Parathyroid adenoma (tissue), 2 donors: ENCODE data around the gene VAT1.

Experiments used
- H2AFZ ChIP-seq: fragments of 300-600 bp; sonication (generic); one replicate; pipeline ENCODE4 v1.7.0; 2017; ENCODE audit warnings: antibody characterized with exemption, mild to moderate bottlenecking
- H3K27ac ChIP-seq: fragments of 300-600 bp; sonication (generic); one replicate; pipeline ENCODE4 v1.7.0; 2017
- H3K27me3 ChIP-seq: fragments of 300-600 bp; sonication (generic); one replicate; pipeline ENCODE4 v1.7.0; 2017; ENCODE audit warnings: low read length; ENCODE audit not compliant: control insufficient read depth, insufficient read depth
- H3K36me3 ChIP-seq: fragments of 300-600 bp; sonication (generic); one replicate; pipeline ENCODE4 v1.7.0; 2017; ENCODE audit warnings: low read length; ENCODE audit not compliant: control insufficient read depth, insufficient read depth
- H3K4me1 ChIP-seq: fragments of 300-600 bp; sonication (generic); one replicate; pipeline ENCODE4 v1.7.0; 2017; ENCODE audit warnings: control low read depth
- H3K4me2 ChIP-seq: fragments of 300-600 bp; sonication (generic); one replicate; pipeline ENCODE4 v1.7.0; 2017; ENCODE audit warnings: low read length
- H3K4me3 ChIP-seq: fragments of 300-600 bp; sonication (generic); one replicate; pipeline ENCODE4 v1.7.0; 2017; ENCODE audit warnings: low read depth, low read length
- H3K79me2 ChIP-seq: fragments of 300-600 bp; sonication (generic); one replicate; pipeline ENCODE4 v1.7.0; 2017; ENCODE audit warnings: control low read depth
- H3K9ac ChIP-seq: fragments of 300-600 bp; sonication (generic); one replicate; pipeline ENCODE4 v1.7.0; 2017; ENCODE audit warnings: mild to moderate bottlenecking
- H3K9me3 ChIP-seq: fragments of 300-600 bp; sonication (generic); one replicate; pipeline ENCODE4 v1.7.0; 2017; ENCODE audit warnings: low read length; ENCODE audit not compliant: control insufficient read depth
- TF ChIP-seq, protein P1 (sequence below): fragments of 300-600 bp; sonication (generic); IDR thresholded peaks from one replicate; pipeline ENCODE4 v1.7.0; 2017; ENCODE audit warnings: antibody characterized with exemption, mild to moderate bottlenecking
- donor health status: primary hyperparathyroidism.

VAT1 gene

DNA sequence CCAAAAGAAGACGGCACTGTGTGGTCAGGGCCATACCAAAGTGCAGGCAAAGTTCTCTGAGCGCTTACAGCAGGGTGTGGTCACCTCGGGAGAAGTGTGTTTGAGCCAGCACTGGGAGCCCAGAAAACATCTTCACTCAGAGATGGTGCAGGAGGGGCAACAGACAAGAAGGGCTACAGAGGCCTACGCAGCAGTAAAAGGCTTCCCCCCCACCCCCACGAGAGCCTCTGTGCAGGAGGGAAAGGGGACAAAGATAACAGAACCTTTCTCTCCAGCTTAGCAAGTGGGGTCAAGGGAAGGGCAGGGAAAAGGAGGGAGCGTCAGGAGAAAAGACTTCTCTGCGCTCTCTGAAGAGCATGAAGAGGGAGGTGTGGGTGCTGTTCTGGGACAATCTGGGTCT, 2.8 kb downstream of the VAT1 start:
- Histone ChIP-seq H3K27ac (peak overlapping the region; percentile 42), H3K4me1 (peaks cover 3% of the 10 kb centered on the region), H3K9me3 (no peaks in the 10 kb centered on the region), H3K4me2 (no peak overlapping the region), H3K27me3 (no peaks in the 10 kb centered on the region), H3K4me3 (no peak overlapping the region), H3K36me3 (no peaks in the 10 kb centered on the region), H3K79me2 (no peaks in the 10 kb centered on the region), H3K9ac (no peak overlapping the region), H2AFZ (no peak overlapping the region)
- TF ChIP-seq, protein P1, sequence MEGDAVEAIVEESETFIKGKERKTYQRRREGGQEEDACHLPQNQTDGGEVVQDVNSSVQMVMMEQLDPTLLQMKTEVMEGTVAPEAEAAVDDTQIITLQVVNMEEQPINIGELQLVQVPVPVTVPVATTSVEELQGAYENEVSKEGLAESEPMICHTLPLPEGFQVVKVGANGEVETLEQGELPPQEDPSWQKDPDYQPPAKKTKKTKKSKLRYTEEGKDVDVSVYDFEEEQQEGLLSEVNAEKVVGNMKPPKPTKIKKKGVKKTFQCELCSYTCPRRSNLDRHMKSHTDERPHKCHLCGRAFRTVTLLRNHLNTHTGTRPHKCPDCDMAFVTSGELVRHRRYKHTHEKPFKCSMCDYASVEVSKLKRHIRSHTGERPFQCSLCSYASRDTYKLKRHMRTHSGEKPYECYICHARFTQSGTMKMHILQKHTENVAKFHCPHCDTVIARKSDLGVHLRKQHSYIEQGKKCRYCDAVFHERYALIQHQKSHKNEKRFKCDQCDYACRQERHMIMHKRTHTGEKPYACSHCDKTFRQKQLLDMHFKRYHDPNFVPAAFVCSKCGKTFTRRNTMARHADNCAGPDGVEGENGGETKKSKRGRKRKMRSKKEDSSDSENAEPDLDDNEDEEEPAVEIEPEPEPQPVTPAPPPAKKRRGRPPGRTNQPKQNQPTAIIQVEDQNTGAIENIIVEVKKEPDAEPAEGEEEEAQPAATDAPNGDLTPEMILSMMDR = no peak

- TF ChIP-seq, protein P1 = no peak
- H3K9ac ChIP-seq = no peak overlapping the region
- no peaks in the 10 kb centered on the region for H3K9me3 ChIP-seq
- H3K4me2 ChIP-seq = no peak overlapping the region
- no peak overlapping the region for H2AFZ ChIP-seq
- no peaks in the 10 kb centered on the region for H3K79me2 ChIP-seq
- no peak overlapping the region for H3K27ac ChIP-seq
- no peak overlapping the region for H3K4me3 ChIP-seq
- H3K4me1 ChIP-seq = peaks cover 3% of the 10 kb centered on the region
- no peaks in the 10 kb centered on the region for H3K27me3 ChIP-seq
- no peaks in the 10 kb centered on the region for H3K36me3 ChIP-seq
Measured at GRCh38 chr17:43018932-43019331, 3.3 kb downstream of the VAT1 start.

- Histone ChIP-seq H3K9me3 (no peaks in the 10 kb centered on the region), H3K79me2 (no peaks in the 10 kb centered on the region), H2AFZ (no peak overlapping the region), H3K36me3 (no peaks in the 10 kb centered on the region), H3K4me2 (no peak overlapping the region), H3K4me3 (no peak overlapping the region), H3K4me1 (peaks cover 3% of the 10 kb centered on the region), H3K27me3 (no peaks in the 10 kb centered on the region), H3K27ac (no peak overlapping the region), H3K9ac (no peak overlapping the region)
- TF ChIP-seq, protein P1 = no peak
Measured at GRCh38 chr17:43018008-43018853, 4.0 kb downstream of the VAT1 start.

GRCh38 chr17:43016216-43016615, 6.0 kb downstream of the VAT1 start:
- TF ChIP-seq, protein P1 = no peak
- H2AFZ ChIP-seq = no peak overlapping the region
- H3K27ac ChIP-seq = peak overlapping the region; percentile 32
- peaks cover 3% of the 10 kb centered on the region for H3K4me1 ChIP-seq
- no peaks in the 10 kb centered on the region for H3K9me3 ChIP-seq
- H3K36me3 ChIP-seq = no peaks in the 10 kb centered on the region
- H3K9ac ChIP-seq = no peak overlapping the region
- no peak overlapping the region for H3K4me3 ChIP-seq
- no peaks in the 10 kb centered on the region for H3K27me3 ChIP-seq
- no peak overlapping the region for H3K4me2 ChIP-seq
- H3K79me2 ChIP-seq = no peaks in the 10 kb centered on the region

GRCh38 chr17:43015579-43015978, 6.6 kb downstream of the VAT1 start:
- peak overlapping the region; percentile 49 for H3K27ac ChIP-seq
- no peaks in the 10 kb centered on the region for H3K36me3 ChIP-seq
- H3K9me3 ChIP-seq = no peaks in the 10 kb centered on the region
- no peak overlapping the region for H3K4me2 ChIP-seq
- no peak overlapping the region for H3K9ac ChIP-seq
- TF ChIP-seq, protein P1 = no peak
- H3K4me3 ChIP-seq = no peak overlapping the region
- no peaks in the 10 kb centered on the region for H3K27me3 ChIP-seq
- no peaks in the 10 kb centered on the region for H3K79me2 ChIP-seq
- H3K4me1 ChIP-seq = peaks cover 3% of the 10 kb centered on the region
- H2AFZ ChIP-seq = no peak overlapping the region
